Activated naive CD8-positive, alpha-beta T cell (primary cell): ENCODE data around the gene LFNG.

Experiments used
- H3K27ac Mint-ChIP-seq: one replicate; pipeline ENCODE4 v1.8.0; 2021; ENCODE audit warnings: mixed read lengths
- H3K27me3 Mint-ChIP-seq: one replicate; pipeline ENCODE4 v1.8.0; 2021; ENCODE audit warnings: mixed read lengths
- H3K36me3 Mint-ChIP-seq: one replicate; pipeline ENCODE4 v1.8.0; 2021; ENCODE audit warnings: mixed read lengths
- H3K4me1 Mint-ChIP-seq: one replicate; pipeline ENCODE4 v1.8.0; 2021; ENCODE audit warnings: low read depth, mixed read lengths
- H3K4me3 Mint-ChIP-seq: one replicate; pipeline ENCODE4 v1.8.0; 2021; ENCODE audit warnings: mild to moderate bottlenecking, mixed read lengths
- H3K9me3 Mint-ChIP-seq: one replicate; pipeline ENCODE4 v1.8.0; 2021; ENCODE audit warnings: low read depth, mixed read lengths

Gene LFNG

DNA sequence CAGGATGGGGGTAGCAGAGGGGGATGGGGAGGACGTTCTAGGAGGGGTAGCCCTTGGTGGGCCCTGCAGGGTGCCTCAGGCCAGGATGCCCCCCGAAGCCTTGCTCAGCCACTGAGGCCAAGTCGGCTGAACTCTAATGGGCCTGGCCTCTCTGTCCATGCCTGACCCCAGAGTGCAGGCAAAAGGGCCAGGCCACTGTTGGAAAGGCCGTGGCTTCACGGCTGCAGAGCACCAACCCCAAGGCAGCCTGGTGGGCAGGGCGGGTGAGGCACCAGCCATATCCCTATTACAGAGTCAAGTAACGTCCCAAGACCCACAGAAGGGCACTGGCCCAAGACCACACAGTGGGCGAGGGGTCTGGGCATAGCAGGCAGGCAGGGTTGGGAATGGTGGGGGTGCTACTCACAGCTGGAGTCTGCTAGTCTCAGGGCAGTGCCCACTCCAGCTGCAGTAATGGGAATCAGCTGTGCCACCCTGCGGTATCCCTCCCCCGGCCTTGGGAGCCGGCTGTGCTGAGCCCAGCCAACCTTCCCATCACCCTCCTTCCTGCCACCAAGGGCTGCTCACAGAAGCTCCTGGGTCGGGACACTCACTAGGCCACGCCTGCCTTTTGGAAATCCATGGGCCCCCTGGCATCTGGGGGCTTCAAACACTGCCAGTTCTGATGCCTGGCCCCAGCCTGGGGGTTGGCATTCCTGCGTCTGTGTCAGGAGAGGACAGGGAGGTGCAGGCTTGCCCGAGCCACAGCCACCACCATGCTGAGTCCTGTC is 4.0 kb upstream of the LFNG start:
- Mint-ChIP-seq H3K27ac (no peak overlapping the region), H3K4me1 (peaks cover 38% of the 10 kb centered on the region), H3K4me3 (no peak overlapping the region), H3K27me3 (no peaks in the 10 kb centered on the region), H3K9me3 (no peaks in the 10 kb centered on the region), H3K36me3 (no peaks in the 10 kb centered on the region)

DNA sequence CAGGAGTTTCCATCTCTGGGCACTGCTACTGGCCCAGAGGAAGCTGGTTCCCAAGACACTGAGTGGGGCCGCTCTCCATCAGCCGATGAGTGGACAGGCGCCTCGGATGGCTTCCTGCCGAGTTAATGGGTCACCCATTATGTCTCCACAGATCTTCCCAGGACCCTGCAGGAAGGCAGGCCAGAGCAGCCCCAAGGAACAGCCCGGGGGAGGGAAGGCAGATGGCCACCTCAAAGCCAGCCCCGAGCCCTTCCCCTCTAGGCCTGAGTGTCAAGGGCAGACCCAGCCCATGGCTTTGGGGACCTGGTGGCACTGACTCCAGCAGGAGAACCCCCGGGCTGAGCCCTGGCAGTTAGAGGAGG is 3.4 kb upstream of the LFNG start:
- Mint-ChIP-seq H3K4me3 (no peak overlapping the region), H3K36me3 (no peaks in the 10 kb centered on the region), H3K27me3 (no peaks in the 10 kb centered on the region), H3K27ac (no peak overlapping the region), H3K9me3 (no peaks in the 10 kb centered on the region), H3K4me1 (peaks cover 37% of the 10 kb centered on the region)

DNA sequence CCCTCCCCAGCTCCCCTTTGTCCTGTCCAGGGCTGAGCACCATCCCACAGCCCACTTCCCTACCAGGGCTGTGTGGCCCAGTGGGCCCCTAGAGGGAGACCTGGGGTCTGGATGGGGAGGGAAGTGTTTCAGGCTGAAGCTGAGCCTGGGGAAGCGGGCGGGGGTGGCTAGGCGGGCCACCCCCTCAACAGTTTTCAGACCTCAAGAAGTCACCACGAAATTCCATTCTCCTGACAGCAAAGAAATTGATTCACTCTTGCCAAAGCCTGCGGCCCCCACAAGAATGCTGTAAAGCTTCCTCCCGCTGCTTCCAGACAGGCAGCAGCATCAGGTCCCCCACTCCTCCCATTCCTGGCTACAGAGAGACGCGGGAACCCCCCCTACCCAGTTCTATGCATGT is 2.5 kb upstream of the LFNG start:
- no peaks in the 10 kb centered on the region for H3K9me3 Mint-ChIP-seq
- peaks cover 2% of the 10 kb centered on the region for H3K36me3 Mint-ChIP-seq
- H3K27me3 Mint-ChIP-seq: no peaks in the 10 kb centered on the region
- H3K4me3 Mint-ChIP-seq: no peak overlapping the region
- no peak overlapping the region for H3K27ac Mint-ChIP-seq
- peaks cover 39% of the 10 kb centered on the region for H3K4me1 Mint-ChIP-seq

DNA sequence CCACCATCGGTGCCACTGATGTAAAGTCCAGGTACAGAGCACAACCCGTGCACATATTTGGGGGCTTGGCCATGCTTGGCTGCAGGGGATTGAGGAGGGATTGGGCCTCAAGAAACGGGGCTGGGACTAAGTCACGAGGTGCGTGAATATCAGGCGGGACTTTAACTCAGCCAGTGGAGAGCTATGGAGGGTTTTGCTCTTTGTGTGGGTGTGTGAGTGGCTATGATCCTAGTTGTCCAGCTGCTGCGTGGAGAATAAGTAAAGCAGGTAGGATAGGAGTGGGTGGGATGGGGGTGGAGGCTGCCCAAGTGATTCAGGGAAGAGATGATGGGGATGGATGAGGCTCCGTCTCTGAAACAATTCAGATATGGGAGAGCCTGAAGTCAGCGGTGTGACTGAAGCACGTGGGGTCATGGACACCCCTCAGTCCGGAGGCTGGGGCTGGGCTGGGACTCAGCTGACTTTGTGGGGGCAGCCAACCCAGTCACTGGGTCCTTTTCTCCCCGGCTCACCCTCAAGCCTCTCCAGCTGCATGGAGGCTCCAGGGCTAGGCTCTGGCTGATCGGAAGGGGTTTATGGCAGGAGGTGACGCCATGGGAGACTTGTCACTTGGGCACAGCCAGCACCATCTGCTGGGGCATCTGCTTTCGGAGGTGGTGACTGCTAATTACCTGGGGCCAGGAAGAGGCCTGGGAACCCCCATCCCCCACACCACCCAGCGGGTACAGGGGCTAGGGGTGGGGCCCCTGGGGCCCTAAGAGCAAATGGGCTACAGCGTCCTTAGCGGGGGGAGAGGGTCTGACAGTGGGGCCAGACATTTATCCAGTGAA is 1.7 kb upstream of the LFNG start:
- Mint-ChIP-seq H3K27me3 (no peaks in the 10 kb centered on the region), H3K9me3 (no peaks in the 10 kb centered on the region), H3K4me1 (peaks cover 36% of the 10 kb centered on the region), H3K36me3 (peaks cover 2% of the 10 kb centered on the region), H3K27ac (peak overlapping the region; percentile 50), H3K4me3 (peak overlapping the region; percentile 78)

DNA sequence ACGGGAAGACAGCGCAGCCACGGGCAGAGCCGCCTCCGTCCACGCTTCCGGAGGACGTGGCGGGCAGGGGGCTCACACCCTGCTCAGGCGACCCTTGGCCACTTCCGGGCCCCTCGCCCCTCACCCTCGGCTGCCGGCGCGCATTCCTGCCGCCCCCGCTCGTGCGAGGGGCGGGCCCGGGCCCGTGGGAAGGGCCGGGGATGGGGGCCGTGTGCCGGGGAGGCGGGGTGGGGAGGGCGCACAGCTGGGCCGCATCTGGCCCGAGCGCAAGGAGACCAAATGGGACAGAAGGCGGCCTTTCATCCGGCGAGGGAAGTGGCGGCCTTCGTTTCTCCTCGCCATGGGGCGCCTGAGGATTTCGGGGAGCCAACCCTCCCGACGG is 846 bp upstream of the LFNG start:
- H3K27ac Mint-ChIP-seq: peak overlapping the region; percentile 66
- peaks cover 2% of the 10 kb centered on the region for H3K36me3 Mint-ChIP-seq
- H3K4me1 Mint-ChIP-seq: peaks cover 35% of the 10 kb centered on the region
- peak overlapping the region; percentile 78 for H3K4me3 Mint-ChIP-seq
- no peaks in the 10 kb centered on the region for H3K9me3 Mint-ChIP-seq
- H3K27me3 Mint-ChIP-seq: no peaks in the 10 kb centered on the region

DNA sequence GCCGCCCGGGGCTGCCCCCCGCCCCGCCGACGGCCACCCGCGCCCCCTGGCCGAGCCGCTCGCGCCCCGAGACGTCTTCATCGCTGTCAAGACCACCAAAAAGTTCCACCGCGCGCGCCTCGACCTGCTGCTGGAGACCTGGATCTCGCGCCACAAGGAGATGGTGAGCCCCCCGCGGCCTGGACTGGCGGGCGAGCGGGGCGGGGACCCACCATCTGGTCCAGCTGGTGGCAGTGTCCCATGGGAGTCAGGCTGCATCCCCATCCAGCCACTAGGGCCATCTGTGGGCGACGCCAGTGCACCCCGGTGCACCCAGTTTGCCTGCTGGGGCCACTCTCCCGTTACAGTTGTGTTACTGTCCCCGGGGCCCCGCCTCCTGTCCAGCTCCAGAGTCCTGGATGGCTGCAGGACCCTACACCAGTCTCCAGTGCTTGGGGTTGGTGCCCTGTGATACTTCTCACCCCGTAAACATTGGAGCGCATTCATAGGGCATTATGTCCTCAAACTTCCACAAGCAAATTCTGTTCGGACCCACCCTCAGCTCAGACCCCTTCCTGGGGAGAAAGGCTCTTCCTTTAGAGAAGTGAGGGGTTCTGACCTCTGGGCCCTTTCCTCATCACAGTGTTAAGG is 672 bp downstream of the LFNG start:
- H3K4me1 Mint-ChIP-seq: peaks cover 35% of the 10 kb centered on the region
- H3K4me3 Mint-ChIP-seq: peak overlapping the region; percentile 93
- H3K27me3 Mint-ChIP-seq: no peaks in the 10 kb centered on the region
- peak overlapping the region; percentile 86 for H3K27ac Mint-ChIP-seq
- peaks cover 2% of the 10 kb centered on the region for H3K36me3 Mint-ChIP-seq
- H3K9me3 Mint-ChIP-seq: no peaks in the 10 kb centered on the region

DNA sequence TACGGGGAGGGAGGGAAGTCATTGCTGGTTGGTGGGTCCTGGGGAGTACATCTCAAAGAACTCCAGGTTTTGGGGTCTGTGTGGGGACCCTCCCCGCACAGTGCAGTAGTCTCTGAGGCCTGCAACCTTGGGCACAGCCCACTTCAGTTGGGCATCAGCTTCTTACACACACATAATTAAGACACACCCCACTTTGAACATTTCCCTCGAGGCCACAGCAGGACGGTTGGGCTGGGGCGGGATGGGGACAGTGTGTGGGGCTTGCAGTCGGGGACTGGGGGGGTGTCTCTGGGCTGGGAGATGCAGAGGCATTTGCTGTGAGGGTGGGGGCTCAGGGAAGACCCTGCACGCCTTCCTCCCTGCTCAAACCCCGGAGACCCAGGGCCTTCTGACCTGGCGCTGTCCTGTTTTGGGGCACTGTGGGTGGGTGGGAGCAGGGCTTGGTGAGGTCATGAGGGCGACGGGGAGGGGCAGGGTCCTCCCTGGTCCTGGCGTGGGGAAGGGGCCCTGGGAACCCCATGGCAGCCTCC is 1.3 kb downstream of the LFNG start:
- Mint-ChIP-seq H3K4me3 (peak overlapping the region; percentile 93), H3K4me1 (peaks cover 39% of the 10 kb centered on the region), H3K27me3 (no peaks in the 10 kb centered on the region), H3K36me3 (peaks cover 2% of the 10 kb centered on the region), H3K27ac (peak overlapping the region; percentile 86), H3K9me3 (no peaks in the 10 kb centered on the region)

DNA sequence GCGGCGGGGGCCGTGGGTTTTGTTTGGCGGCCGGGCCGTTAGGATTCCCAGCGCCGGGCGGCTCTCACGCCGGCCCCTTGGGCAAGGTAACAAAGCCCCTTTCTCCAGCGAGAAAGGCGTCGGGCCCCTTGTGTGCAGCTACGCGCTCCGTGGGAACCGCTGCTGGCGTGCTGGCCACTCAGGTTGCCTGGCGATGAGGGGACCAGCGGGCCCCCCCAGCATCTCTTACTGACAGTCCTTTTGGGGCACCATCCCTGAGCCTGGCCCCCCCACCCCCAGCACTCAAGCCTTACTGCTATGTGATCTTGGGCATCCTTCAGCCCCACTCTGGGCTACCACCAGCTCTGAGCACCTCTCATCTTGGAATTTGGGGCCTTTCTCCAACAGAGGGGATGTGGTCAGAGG is 1.8 kb downstream of the LFNG start:
- H3K27me3 Mint-ChIP-seq: no peaks in the 10 kb centered on the region
- H3K9me3 Mint-ChIP-seq: no peaks in the 10 kb centered on the region
- H3K36me3 Mint-ChIP-seq: peaks cover 2% of the 10 kb centered on the region
- H3K27ac Mint-ChIP-seq: peak overlapping the region; percentile 93
- H3K4me1 Mint-ChIP-seq: peaks cover 41% of the 10 kb centered on the region
- peak overlapping the region; percentile 91 for H3K4me3 Mint-ChIP-seq

DNA sequence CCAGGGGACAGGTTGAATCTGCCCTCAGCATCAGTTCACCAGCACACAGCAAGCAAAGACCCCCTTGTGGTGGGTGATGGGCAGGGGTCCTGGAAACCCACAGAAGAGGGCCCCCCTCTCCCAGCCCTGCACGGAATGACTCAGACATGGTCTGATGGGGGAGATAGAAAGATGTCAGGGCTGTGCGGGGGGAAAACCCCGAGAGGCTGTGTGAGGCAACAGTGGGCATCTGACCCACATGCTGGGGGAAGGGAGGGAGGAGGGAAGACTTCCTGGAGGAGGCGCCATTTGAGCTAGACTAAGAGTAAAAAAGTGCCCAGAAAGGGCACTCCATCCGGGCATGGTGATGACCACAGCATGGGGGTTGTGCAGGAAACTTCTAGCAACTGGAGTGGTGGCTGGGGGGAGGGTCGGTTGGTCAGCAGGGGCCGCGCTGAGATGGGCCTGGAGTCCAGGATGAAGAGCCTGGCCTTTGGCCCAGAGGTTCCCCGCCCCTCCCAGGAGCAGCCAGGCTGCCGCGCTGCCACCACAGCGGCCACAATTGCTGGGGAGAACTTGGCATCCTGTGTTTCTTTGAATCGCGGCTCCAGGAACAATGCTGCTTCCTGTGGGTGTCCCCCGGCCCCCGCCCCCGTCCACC is 2.5 kb downstream of the LFNG start:
- H3K36me3 Mint-ChIP-seq: peaks cover 2% of the 10 kb centered on the region
- H3K9me3 Mint-ChIP-seq: no peaks in the 10 kb centered on the region
- peaks cover 42% of the 10 kb centered on the region for H3K4me1 Mint-ChIP-seq
- peak overlapping the region; percentile 91 for H3K4me3 Mint-ChIP-seq
- H3K27ac Mint-ChIP-seq: peak overlapping the region; percentile 93
- H3K27me3 Mint-ChIP-seq: no peaks in the 10 kb centered on the region

DNA sequence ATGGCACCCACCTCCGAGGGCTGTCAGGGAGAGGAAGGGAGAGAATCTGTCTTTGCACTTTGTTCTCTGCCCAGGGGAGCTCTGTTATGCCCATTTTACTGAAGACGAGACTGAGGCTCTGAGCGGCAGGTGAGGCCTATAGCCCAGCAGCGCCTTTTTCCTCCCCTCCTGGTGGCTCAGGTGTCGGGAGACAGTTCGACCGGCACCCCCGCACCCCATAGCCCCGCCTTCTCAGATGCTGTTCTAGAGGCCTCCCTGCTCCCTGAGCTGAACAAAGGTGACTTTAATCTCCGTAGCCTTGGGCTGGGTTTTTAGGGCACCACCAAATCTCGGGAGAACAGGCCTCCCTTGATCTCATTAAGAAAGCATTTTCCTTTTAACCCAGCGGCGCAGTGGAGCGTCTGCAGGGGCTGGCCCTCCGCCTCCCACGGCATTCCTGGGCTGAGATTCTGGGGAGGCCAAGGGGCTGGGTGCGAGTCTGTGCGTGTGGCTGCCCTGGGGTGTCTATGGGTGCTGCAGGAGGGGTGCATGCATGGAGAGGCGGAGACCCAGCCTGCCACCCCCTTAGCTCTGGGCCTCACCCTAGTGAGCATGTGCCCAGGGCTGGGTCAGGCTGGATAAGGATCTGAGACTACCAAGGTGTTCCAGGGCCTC is 3.3 kb downstream of the LFNG start:
- Mint-ChIP-seq H3K9me3 (no peaks in the 10 kb centered on the region), H3K4me3 (peak overlapping the region; percentile 91), H3K4me1 (peaks cover 42% of the 10 kb centered on the region), H3K27me3 (no peaks in the 10 kb centered on the region), H3K36me3 (peaks cover 2% of the 10 kb centered on the region), H3K27ac (peak overlapping the region; percentile 89)

DNA sequence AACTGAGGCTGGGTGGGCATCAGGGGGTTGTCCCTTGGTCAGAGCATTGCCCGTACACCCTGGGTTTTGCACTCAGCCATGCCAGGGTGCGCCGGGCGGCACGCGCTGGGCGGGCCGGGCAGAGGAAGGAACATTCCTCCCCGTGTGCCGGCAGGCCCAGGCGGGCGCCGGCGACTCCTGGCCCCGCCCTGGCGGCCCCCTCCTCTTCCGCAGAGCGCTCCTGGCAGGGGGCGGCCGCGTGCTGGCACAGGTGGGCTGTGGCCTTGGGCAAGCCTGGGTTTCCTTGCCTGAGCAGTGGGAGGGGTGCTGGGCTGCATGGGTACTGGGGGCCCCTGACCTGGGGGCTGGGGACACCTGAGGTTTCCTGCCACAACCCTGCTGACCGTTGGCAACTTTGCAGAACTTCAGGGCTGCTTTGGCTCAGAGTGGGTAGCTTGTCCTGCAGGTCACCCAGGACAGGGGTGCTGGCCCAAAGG is 3.9 kb downstream of the LFNG start:
- no peaks in the 10 kb centered on the region for H3K27me3 Mint-ChIP-seq
- no peak overlapping the region for H3K27ac Mint-ChIP-seq
- H3K4me1 Mint-ChIP-seq: peaks cover 42% of the 10 kb centered on the region
- H3K9me3 Mint-ChIP-seq: no peaks in the 10 kb centered on the region
- peaks cover 2% of the 10 kb centered on the region for H3K36me3 Mint-ChIP-seq
- H3K4me3 Mint-ChIP-seq: peak overlapping the region; percentile 91

DNA sequence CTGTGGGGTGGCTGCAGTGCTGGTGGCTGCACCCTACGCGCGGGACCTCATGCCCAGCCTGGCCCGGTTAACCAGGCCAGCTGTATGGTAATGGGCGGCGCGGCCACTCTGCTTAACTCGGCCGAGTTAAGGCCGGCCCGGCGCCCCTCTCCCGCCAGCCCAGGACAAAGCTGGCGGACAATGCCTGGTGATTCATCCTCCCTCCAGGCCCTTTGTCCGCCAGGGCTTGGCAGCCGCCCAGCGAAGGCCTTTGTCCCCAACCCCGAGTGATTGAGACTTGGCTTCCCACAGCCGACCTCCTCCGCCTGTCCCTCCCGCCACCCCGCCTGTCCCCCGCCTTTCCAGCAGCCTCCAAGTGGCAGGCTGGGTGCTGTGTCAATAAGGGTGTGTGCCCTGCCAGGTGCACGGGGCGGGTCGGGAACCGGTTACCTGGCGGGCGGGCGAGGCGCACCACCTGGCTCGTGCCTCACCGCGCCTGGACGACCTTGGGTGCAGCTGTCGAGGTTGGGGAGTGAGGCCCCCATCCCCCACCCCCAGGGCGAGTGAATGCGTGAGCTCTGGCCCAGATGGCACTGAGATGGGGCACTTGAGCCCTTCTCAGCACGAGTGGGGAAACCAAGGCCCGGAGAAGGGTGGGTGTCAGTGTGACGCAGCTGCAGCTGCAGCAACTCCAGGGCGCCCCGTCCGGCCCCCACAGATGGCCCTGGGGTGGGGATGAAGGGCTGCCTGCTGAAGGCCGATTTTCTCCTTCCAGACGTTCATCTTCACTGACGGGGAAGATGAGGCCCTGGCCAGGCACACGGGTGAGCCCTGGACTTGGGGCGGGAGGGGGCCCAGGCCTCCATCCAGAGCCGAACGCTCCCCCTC is 4.6 kb downstream of the LFNG start:
- Mint-ChIP-seq H3K36me3 (peaks cover 2% of the 10 kb centered on the region), H3K4me1 (peaks cover 44% of the 10 kb centered on the region), H3K27me3 (no peaks in the 10 kb centered on the region), H3K27ac (no peak overlapping the region), H3K9me3 (no peaks in the 10 kb centered on the region), H3K4me3 (peak overlapping the region; percentile 7)

DNA sequence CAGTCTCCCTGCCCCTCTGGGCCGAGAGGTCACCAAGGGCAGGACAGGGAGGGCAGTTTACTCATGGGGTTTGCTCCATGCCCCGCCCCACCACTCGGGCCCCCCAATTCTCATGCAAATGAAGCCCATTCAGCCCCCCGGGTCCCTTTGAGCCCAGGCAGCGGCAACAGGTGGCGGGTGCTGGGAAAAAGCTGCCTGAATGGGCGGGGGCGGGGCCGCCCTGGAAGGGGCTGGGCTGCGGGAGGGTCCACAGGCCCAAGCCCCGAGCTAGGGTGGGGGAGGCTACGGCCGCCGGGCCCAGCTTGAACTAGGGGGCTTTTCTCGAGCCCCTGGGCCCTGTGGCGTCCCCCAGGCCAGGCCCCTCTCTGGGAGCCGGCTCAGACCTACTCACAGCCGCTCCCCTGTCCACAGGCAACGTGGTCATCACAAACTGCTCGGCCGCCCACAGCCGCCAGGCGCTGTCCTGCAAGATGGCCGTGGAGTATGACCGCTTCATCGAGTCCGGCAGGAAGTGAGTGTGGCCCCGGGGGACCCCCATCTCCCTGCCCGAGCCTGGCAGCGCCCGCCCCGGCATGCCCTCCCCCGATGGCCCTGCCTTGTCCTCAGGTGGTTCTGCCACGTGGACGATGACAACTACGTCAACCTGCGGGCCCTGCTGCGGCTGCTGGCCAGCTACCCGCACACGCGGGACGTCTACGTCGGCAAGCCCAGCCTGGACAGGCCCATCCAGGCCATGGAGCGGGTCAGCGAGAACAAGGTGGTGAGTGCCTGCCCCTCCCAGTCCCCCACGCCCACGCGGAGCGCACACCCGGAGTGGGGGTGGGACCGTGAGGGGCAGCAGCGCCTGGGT is 5.5 kb downstream of the LFNG start:
- Mint-ChIP-seq H3K4me1 (peaks cover 49% of the 10 kb centered on the region), H3K4me3 (no peak overlapping the region)

More for the DNA sequence above, 5.5 kb downstream of the LFNG start:
- Mint-ChIP-seq H3K27me3 (no peaks in the 10 kb centered on the region), H3K9me3 (no peaks in the 10 kb centered on the region), H3K36me3 (peaks cover 2% of the 10 kb centered on the region), H3K27ac (no peak overlapping the region)
